Naive B cell (primary cell): Measurements from ENCODE around the gene CMSS1. TPM values are rescaled to one million over a fixed set of nuclear protein-coding genes. Genes with fewer than 3 reads are reported as not detected.
A peak's percentile ranks its signal among the peaks of the same experiment; 100 is the strongest.
"Not testable (repeated sequence)": the region's sequence is repeated elsewhere in the genome, so short reads cannot be mapped to it uniquely, and the experiment has no call there.

ENCODE experiments used
- ATAC-seq, 2 donors: fragments of 150-1000 bp; cut with Tn5 transposase; 2 replicates each; pipeline ENCODE4 v1.10.0; 2021; ENCODE audit warnings: low read depth in 2 of 2, mild to moderate bottlenecking in 2 of 2, moderate library complexity in 2 of 2
- DNase-seq: peaks from one replicate; pipeline ENCODE4 v3.0.0; 2022
- H3K27ac Mint-ChIP-seq, 6 donors: one replicate each; pipeline ENCODE4 v1.8.0; 2020 to 2022; ENCODE audit warnings: mild to moderate bottlenecking in 6 of 6, mixed read lengths in 6 of 6, moderate library complexity in 5 of 6, inconsistent platforms in 2 of 6
- H3K27me3 Mint-ChIP-seq, 3 donors: one replicate each; pipeline ENCODE4 v1.8.0; 2021 to 2022; ENCODE audit warnings: mixed read lengths in 3 of 3, mild to moderate bottlenecking in 1 of 3
- H3K36me3 Mint-ChIP-seq, 2 donors: one replicate each; pipeline ENCODE4 v1.8.0; 2020 to 2022; ENCODE audit warnings: mixed read lengths in 2 of 2, inconsistent platforms in 1 of 2, mild to moderate bottlenecking in 1 of 2
- H3K4me1 Mint-ChIP-seq, 3 donors: one replicate each; pipeline ENCODE4 v1.8.0; 2020 to 2022; ENCODE audit warnings: mixed read lengths in 3 of 3, inconsistent platforms in 1 of 3, mild to moderate bottlenecking in 1 of 3, moderate library complexity in 1 of 3
- H3K4me3 Mint-ChIP-seq, 8 donors: one replicate each; pipeline ENCODE4 v1.8.0; 2020 to 2022; ENCODE audit warnings: mild to moderate bottlenecking in 8 of 8, mixed read lengths in 8 of 8, moderate library complexity in 8 of 8, inconsistent platforms in 2 of 8
- H3K9me3 Mint-ChIP-seq, 7 donors: one replicate each; pipeline ENCODE4 v1.8.0; 2020 to 2022; ENCODE audit warnings: mixed read lengths in 7 of 7, mild to moderate bottlenecking in 5 of 7, inconsistent platforms in 2 of 7, moderate library complexity in 1 of 7
- polyA plus RNA-seq, 6 donors: library from polyadenylated mRNA; unstranded; fragments of 300-500 nt; fragmentation: Illumina TruSeq; gene quantifications; one replicate each; pipeline ENCODE4 v1.2.3, GENCODE V29; 2021; ENCODE audit warnings: low read depth in 6 of 6

The CMSS1 gene
- polyA plus RNA-seq, 6 donors from 2014 or later, result 18.6 to 80.3 (median 26.7) TPM

DNA sequence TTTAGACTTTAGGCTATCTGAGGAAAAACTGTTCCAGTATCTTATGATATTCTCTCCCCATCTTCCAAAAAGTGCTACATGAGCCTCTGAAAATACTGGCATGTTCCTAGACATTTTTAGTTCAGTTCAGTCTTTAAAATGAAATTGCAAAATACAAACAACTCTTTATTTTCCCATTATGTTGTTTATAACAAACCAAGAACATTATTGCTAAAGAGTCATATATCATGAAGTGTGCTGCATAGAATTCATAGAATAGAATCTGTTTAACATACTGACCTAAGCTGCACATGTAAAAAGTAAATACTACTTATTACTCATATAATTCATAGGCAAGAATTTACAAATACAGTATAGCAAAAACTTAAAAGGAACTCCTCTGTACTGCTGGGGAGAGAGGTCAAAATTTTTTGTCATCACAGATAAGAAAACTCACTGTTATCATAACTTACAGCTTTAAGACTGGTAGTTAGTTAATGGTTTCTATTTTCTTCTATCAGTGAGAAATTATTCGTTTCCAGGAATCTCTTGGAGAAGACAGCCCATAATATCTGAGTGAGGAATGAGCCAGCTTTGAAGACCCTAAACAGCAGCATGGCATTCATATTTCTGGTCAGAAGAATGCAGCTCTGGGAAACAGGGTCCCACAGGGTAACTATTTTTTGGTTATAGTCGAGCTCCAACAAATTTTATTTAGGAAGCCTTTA, 264.5 kb downstream of the CMSS1 start:
- H3K27me3 Mint-ChIP-seq, result no peaks in the 10 kb centered on the region
- H3K36me3 Mint-ChIP-seq, result no peaks in the 10 kb centered on the region
- no peak overlapping the region for H3K27ac Mint-ChIP-seq
- DNase-seq (no peak), ATAC-seq (no peak)
- H3K9me3 Mint-ChIP-seq, result no peaks in the 10 kb centered on the region
- H3K4me3 Mint-ChIP-seq, result no peak overlapping the region
- H3K4me1 Mint-ChIP-seq, result peaks cover under 1 to 10% (median 9%) of the 10 kb centered on the region in 3 donors

DNA sequence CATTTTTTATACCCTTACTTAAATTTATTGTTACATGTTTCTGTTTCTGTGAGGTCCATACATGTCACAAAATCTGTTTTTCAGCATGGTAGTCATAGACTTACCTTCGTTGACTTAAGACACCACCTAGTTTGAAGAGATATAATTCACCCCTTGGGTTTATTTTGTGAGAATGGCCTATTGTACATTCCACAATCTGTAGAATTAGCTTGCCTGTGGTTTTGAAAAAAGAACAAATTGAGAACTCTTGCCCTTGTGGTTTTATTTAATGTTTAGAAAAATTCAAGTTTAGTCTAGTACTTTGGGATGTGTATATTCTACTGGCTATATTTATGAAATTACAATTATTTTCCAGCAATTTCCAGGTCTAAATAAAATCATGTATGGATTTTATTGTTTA, 265.1 kb downstream of the CMSS1 start:
- no peak for ATAC-seq

GRCh38 chr3:100083209-100083608, 265.5 kb downstream of the CMSS1 start:
- ATAC-seq, result no peak
- Mint-ChIP-seq H3K36me3 (no peaks in the 10 kb centered on the region), H3K9me3 (no peaks in the 10 kb centered on the region), H3K4me3 (no peak overlapping the region), H3K4me1 (peaks cover 3 to 13% (median 9%) of the 10 kb centered on the region in 3 donors), H3K27me3 (no peaks in the 10 kb centered on the region), H3K27ac (peak overlapping the region in 2 of 6 donors; percentile 65 to 73)
- DNase-seq, result no peak

More for the DNA sequence above, 265.1 kb downstream of the CMSS1 start:
- Mint-ChIP-seq H3K36me3 (no peaks in the 10 kb centered on the region), H3K4me3 (no peak overlapping the region), H3K9me3 (no peaks in the 10 kb centered on the region), H3K4me1 (peaks cover 3 to 13% (median 9%) of the 10 kb centered on the region in 3 donors), H3K27me3 (no peaks in the 10 kb centered on the region), H3K27ac (no peak overlapping the region)
- no peak for DNase-seq

DNA sequence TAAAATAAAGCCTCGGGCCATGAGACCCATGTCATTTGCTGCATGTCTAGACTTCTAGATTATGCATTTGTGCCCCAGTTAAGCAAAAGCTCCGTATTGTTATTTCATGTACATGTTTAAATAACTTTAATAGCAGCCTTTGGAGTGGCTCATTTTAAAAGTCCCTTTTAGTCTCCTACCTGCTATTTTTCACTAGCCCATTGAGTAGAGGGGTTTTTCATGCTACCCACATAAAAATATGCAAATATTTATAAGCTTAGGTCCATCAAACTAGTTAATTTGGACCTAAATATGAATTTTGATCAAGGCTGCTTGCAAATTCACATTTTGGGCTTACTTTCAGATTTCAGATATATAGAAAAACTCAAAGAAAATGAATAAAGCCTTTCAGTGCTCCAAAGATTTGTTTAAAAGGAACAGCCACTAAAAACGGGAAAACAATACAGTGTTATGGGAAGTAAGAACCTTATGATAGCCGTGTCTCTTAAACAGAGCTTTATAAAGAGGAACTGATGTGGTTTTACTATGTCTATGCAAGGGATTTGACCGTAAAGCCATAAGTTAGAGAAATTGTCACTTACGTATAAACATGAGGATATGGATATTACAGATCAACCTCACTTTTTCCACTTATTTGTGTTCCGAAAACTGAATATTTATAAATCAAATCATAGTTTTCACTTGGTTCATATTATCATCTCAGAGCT, 266.6 kb downstream of the CMSS1 start:
- DNase-seq, result no peak
- Mint-ChIP-seq H3K27me3 (no peaks in the 10 kb centered on the region), H3K4me3 (peak overlapping the region in 1 of 8 donors; percentile 1), H3K36me3 (no peaks in the 10 kb centered on the region), H3K27ac (peak overlapping the region in 1 of 6 donors; percentile 86), H3K4me1 (peaks cover 3 to 13% (median 9%) of the 10 kb centered on the region in 3 donors), H3K9me3 (no peaks in the 10 kb centered on the region)
- ATAC-seq, result peak; percentile 79 to 82

- Mint-ChIP-seq H3K27me3 (no peaks in the 10 kb centered on the region), H3K27ac (no peak overlapping the region), H3K9me3 (no peaks in the 10 kb centered on the region), H3K36me3 (no peaks in the 10 kb centered on the region), H3K4me3 (no peak overlapping the region), H3K4me1 (peaks cover 3 to 13% (median 9%) of the 10 kb centered on the region in 3 donors)
- no peak for DNase-seq
- ATAC-seq, result no peak
These were observed 268.7 kb downstream of the CMSS1 start for GRCh38 chr3:100086401-100086800.

GRCh38 chr3:100087198-100087597, 269.5 kb downstream of the CMSS1 start:
- Mint-ChIP-seq H3K36me3 (no peaks in the 10 kb centered on the region), H3K27ac (no peak overlapping the region), H3K4me1 (peaks cover 3 to 13% (median 9%) of the 10 kb centered on the region in 3 donors)

DNA sequence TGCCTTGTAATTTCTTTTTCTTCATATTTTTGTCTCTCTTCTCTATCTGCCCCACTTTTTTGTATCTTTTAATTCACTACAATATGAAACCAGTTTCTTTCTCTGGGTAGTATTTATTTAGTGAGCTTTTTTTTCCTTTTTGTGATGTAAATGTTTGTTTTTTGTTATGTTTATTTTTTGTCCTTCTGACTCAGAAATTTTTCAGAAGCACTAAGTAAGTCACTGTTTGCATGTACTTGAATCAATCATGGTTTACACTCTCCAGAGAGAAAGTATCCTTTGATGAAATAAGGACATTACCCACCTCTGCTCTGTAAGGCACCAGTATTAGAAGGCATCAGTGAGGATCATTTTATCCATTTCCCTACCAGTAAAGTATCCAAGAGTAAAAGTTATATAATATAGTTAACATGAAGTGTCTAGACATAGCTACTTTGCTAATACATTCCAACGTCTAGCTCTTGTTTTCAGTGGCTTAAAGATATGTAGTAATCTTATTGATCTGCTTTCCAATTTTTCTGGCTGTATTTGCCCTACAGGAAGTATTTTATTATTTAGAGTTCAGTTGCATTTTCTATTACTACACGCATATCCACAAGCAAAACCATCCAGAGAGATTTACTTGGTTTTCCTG, 271.2 kb downstream of the CMSS1 start:
- DNase-seq, result no peak
- no peaks in the 10 kb centered on the region for H3K36me3 Mint-ChIP-seq
- H3K27ac Mint-ChIP-seq, result peak overlapping the region in 1 of 6 donors; percentile 3
- ATAC-seq, result no peak
- no peak overlapping the region for H3K4me3 Mint-ChIP-seq
- H3K4me1 Mint-ChIP-seq, result peaks cover 3 to 13% (median 9%) of the 10 kb centered on the region in 3 donors
- H3K9me3 Mint-ChIP-seq, result no peaks in the 10 kb centered on the region
- H3K27me3 Mint-ChIP-seq, result no peaks in the 10 kb centered on the region

More at GRCh38 chr3:100087198-100087597, 269.5 kb downstream of the CMSS1 start:
- DNase-seq (no peak), ATAC-seq (no peak)
- no peak overlapping the region for H3K4me3 Mint-ChIP-seq
- H3K9me3 Mint-ChIP-seq, result no peaks in the 10 kb centered on the region
- H3K27me3 Mint-ChIP-seq, result no peaks in the 10 kb centered on the region

GRCh38 chr3:100089812-100090668, 272.4 kb downstream of the CMSS1 start:
- Mint-ChIP-seq H3K36me3 (no peaks in the 10 kb centered on the region), H3K27me3 (no peaks in the 10 kb centered on the region), H3K9me3 (no peaks in the 10 kb centered on the region), H3K4me3 (no peak overlapping the region), H3K4me1 (peaks cover 0 to 7% (median 3%) of the 10 kb centered on the region in 3 donors), H3K27ac (peak overlapping the region in 2 of 6 donors; percentile 20 to 44)
- ATAC-seq (peak in 1 of 2 donors; percentile 44), DNase-seq (no peak)

DNA sequence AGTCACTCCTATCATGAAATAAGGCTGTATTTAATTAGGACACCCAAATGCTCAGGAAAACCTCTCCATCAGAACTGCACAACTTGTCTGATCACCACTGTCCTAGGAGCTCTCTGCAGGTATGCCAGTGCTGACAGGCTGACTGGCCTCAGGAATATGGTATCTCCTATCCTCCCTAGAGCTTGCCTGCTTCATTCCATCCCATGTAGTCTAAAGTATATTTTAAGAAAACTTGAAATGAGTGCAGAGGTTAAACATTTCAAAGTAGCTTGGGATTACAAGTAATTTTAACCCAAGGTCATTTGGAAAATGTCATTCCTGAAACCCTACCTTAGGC, 273.0 kb downstream of the CMSS1 start:
- Mint-ChIP-seq H3K27ac (no peak overlapping the region), H3K4me1 (peaks cover 0 to 7% (median 3%) of the 10 kb centered on the region in 3 donors), H3K9me3 (no peaks in the 10 kb centered on the region), H3K4me3 (no peak overlapping the region), H3K27me3 (no peaks in the 10 kb centered on the region), H3K36me3 (no peaks in the 10 kb centered on the region)
- ATAC-seq, result no peak
- no peak for DNase-seq

- peaks cover 0 to 6% of the 10 kb centered on the region in 2 donors for H3K36me3 Mint-ChIP-seq
- no peak overlapping the region for H3K4me3 Mint-ChIP-seq
- H3K9me3 Mint-ChIP-seq, result no peaks in the 10 kb centered on the region
These were observed 276.2 kb downstream of the CMSS1 start for GRCh38 chr3:100093831-100094230.

DNA sequence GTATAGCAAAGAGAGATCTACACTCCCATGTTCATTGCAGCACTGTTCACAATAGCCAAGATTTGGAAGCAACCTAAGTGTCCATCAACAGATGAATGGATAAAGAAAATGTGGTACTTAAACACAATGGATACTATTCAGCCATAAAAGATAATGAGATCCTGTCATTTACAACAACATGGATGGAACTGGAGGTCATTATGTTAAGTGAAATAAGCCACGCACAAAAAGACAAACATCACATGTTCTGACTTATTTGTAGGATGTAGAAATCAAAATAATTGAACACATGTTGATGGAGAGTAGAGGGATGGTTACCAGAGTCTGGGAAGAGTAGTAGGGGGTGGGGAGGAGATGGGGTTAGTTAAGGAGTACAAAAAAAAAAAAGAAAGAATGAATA, 278.6 kb downstream of the CMSS1 start:
- not testable (repeated sequence) for DNase-seq, ATAC-seq, H3K4me1 Mint-ChIP-seq, H3K4me3 Mint-ChIP-seq, H3K27me3 Mint-ChIP-seq, H3K9me3 Mint-ChIP-seq, H3K36me3 Mint-ChIP-seq, H3K27ac Mint-ChIP-seq

More at GRCh38 chr3:100093831-100094230, 276.2 kb downstream of the CMSS1 start:
- Mint-ChIP-seq H3K27ac (peak overlapping the region in 1 of 6 donors; percentile 54), H3K4me1 (no peaks in the 10 kb centered on the region), H3K27me3 (no peaks in the 10 kb centered on the region)
- DNase-seq (no peak), ATAC-seq (no peak)

DNA sequence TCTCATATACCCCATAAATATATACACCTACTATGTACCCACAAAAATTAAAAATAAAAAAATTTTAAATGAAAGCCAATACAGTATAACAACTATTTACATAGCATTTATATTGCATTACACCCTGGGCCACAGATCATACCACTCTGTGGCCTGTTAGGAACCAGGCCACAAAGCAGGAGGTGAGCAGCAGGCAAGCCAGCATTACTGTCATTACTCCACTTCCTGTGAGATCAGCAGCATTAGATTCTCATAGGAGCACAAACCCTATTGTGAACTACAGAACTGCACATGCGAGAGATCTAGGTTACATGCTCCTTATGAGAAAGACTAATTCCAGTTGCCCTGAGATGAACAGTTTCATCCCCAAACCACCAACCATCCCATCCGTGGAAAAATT, 279.2 kb downstream of the CMSS1 start:
- Mint-ChIP-seq H3K27me3 (no peaks in the 10 kb centered on the region), H3K9me3 (peaks cover 0 to 6% (median 0%) of the 10 kb centered on the region in 7 donors), H3K36me3 (peaks cover 6 to 8% of the 10 kb centered on the region in 2 donors), H3K4me1 (peaks cover 0 to 5% (median 0%) of the 10 kb centered on the region in 3 donors), H3K4me3 (no peak overlapping the region), H3K27ac (no peak overlapping the region)
- ATAC-seq, result no peak
- no peak for DNase-seq
